ENCODE measurements around the gene LZIC.
"Not testable (repeated sequence)": the region's sequence is repeated elsewhere in the genome, so short reads cannot be mapped to it uniquely, and the experiment has no call there.

Gene LZIC

GRCh38 chr1:9942939-9943788, at the start of gene LZIC, which contains the start of gene NMNAT1:
LZIC (minus strand) TSS chr1:9943391; CDS start chr1:9936619, 6,772 bp downstream.
NMNAT1 (plus strand) TSS chr1:9943475; CDS start chr1:9972074, 28,599 bp downstream.
- peak; percentile 78 for DNase-seq (ENCODE audit: low read depth)

- no peak for DNase-seq (ENCODE audit: low read depth)
Measured at GRCh38 chr1:9992910-9993309, 49.7 kb upstream of the LZIC start.

- DNase-seq (ENCODE audit: low read depth), result no peak
Measured at GRCh38 chr1:9990944-9991343, 47.8 kb upstream of the LZIC start.

GRCh38 chr1:9989773-9990172, 46.6 kb upstream of the LZIC start:
- no peak for DNase-seq (ENCODE audit: low read depth)

GRCh38 chr1:9985001-9985400, 41.8 kb upstream of the LZIC start:
- no peak for DNase-seq (ENCODE audit: low read depth)

GRCh38 chr1:9984253-9984652, 41.1 kb upstream of the LZIC start:
- no peak for DNase-seq (ENCODE audit: low read depth)

GRCh38 chr1:9960706-9961562, 17.7 kb upstream of the LZIC start:
- DNase-seq (ENCODE audit: low read depth), result no peak

- no peak for DNase-seq (ENCODE audit: low read depth)
Measured at GRCh38 chr1:9960011-9960410, 16.8 kb upstream of the LZIC start.

- no peak for DNase-seq (ENCODE audit: low read depth)
Measured at GRCh38 chr1:9957726-9958125, 14.5 kb upstream of the LZIC start.

GRCh38 chr1:9946315-9946714, 3.1 kb upstream of the LZIC start:
- no peak for DNase-seq (ENCODE audit: low read depth)

GRCh38 chr1:9942399-9942938, 722 bp downstream of the LZIC start:
- no peak for DNase-seq (ENCODE audit: low read depth)

- no peak for DNase-seq (ENCODE audit: low read depth)
Measured at GRCh38 chr1:9929431-9930385, 13.5 kb downstream of the LZIC start.

- no peak for DNase-seq (ENCODE audit: low read depth)
Measured at GRCh38 chr1:9927259-9927658, 15.9 kb downstream of the LZIC start.

GRCh38 chr1:9922342-9922741, 20.8 kb downstream of the LZIC start:
- no peak for DNase-seq (ENCODE audit: low read depth)

- no peak for DNase-seq (ENCODE audit: low read depth)
Measured at GRCh38 chr1:9920606-9921005, 22.6 kb downstream of the LZIC start.

GRCh38 chr1:9917901-9918300, 25.3 kb downstream of the LZIC start:
- no peak for DNase-seq (ENCODE audit: low read depth)

GRCh38 chr1:9917495-9917894, 25.7 kb downstream of the LZIC start:
- DNase-seq (ENCODE audit: low read depth), result not testable (repeated sequence)

GRCh38 chr1:9916452-9916851, 26.7 kb downstream of the LZIC start:
- DNase-seq (ENCODE audit: low read depth), result no peak

GRCh38 chr1:9914610-9914937, 28.6 kb downstream of the LZIC start:
- no peak for DNase-seq (ENCODE audit: low read depth)

GRCh38 chr1:9912264-9912936, 30.8 kb downstream of the LZIC start:
- no peak for DNase-seq (ENCODE audit: low read depth)

Data from stimulated activated CD8-positive, alpha-beta memory T cell treated with anti-CD3 and anti-CD28 coated beads, Interleukin-7, amount 100 ng/mL, for 24 hours (primary cell).